HUES6 (cell line): ENCODE data around the gene SLC22A23.

Experiments used
- H3K27ac ChIP-seq: 2 replicates; pipeline ENCODE4 v1.7.0; 2013; ENCODE audit warnings: low read depth, mild to moderate bottlenecking, low read length, inconsistent platforms
- H3K27me3 ChIP-seq: 2 replicates; pipeline ENCODE4 v1.6.1; 2013; ENCODE audit warnings: low read length; ENCODE audit not compliant: control insufficient read depth, insufficient read depth
- H3K36me3 ChIP-seq: 2 replicates; pipeline ENCODE4 v1.6.1; 2013; ENCODE audit warnings: low read length; ENCODE audit not compliant: control insufficient read depth, insufficient read depth
- H3K4me1 ChIP-seq: 2 replicates; pipeline ENCODE4 v1.6.1; 2013; ENCODE audit warnings: low read length; ENCODE audit not compliant: control insufficient read depth, insufficient read depth
- H3K4me3 ChIP-seq: 2 replicates; pipeline ENCODE4 v1.5.1; 2013; ENCODE audit warnings: low read depth, low read length
- H3K9ac ChIP-seq: one replicate; pipeline ENCODE4 v1.6.1; 2013; ENCODE audit warnings: mild to moderate bottlenecking, low read length
- H3K9me3 ChIP-seq: 2 replicates; pipeline ENCODE4 v1.6.1; 2013; ENCODE audit warnings: low read depth, low read length; ENCODE audit not compliant: control insufficient read depth, insufficient read depth

Gene SLC22A23

DNA sequence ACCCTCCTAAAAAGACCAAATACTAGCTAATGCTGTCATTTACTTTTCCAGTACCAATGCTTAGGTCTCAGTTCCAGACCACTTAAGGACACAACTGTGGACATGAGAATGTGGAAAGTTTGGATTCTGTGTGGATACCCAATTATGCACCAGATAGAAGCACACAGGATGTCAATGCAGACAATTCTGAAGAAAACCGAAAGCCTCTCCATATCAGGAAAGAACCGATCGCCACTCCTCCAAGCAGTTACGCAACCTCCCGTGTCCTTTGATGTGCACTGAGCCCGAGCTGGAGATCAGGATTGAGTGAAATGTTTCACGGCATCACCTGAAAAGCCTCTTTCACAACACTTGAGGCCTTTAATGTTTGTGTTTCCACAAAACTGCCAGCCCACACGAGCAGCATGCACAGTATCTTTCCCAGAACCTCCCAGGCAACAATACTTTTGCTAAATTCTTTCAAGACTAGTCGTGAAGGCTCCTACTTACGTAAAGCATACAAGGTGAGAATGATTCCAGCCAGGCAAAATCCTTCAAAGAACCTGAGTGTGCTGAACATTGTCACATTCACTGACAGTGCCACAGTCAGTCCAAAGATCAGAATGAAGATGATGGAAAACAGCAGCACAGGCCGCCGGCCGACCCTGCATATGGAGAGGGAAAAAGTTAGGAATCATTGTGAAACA, 47.0 kb downstream of the SLC22A23 start:
- Histone ChIP-seq H3K27ac (no peak overlapping the region), H3K27me3 (no peaks in the 10 kb centered on the region), H3K9me3 (peaks cover 8% of the 10 kb centered on the region; the same call in 1 of the 2 replicates), H3K9ac (no peak overlapping the region), H3K4me1 (peaks cover 34% of the 10 kb centered on the region), H3K36me3 (peaks cover 16% of the 10 kb centered on the region), H3K4me3 (no peak overlapping the region)

DNA sequence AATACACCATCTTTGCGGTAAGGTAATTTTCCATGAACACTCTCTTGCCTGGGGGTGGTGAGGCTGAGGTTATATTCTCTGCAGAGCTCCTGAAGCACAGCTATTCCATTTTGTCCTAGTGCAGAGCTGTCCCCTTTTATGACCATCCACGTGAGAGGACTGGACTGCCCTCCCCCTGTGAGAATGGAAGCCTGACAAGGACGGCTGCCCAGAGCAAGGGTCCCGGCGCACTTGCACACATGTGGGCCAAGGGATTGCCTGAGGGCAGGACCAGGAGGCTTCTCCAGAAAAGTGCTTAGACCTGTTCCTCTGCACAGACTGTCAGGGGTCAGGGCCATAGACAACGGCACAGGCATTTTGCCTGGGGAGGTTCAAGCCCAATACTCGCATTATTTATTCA, 48.2 kb downstream of the SLC22A23 start:
- Histone ChIP-seq H3K4me1 (peaks cover 32% of the 10 kb centered on the region), H3K27me3 (no peaks in the 10 kb centered on the region), H3K27ac (no peak overlapping the region), H3K36me3 (peaks cover 16% of the 10 kb centered on the region), H3K9ac (no peak overlapping the region), H3K4me3 (no peak overlapping the region), H3K9me3 (peaks cover 8% of the 10 kb centered on the region; the same call in 1 of the 2 replicates)

DNA sequence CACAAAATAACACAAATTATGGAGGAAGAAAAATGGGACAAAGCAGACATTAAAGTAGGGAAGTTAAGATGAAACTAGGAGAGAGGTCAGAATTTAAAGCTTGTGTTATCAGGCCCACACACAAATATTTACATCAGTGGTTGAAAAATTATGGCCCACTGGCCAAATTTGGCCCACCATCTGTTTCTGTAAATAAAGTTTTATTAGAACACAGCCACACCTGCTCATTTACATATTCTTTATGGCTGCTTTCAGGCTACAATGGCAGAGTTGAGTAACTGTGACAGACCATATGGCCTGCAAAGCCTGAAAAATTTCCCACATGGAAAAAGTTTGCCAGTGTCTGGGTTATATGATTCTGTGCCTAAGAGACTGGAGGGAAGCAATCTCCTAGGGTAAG, 49.0 kb downstream of the SLC22A23 start:
- no peaks in the 10 kb centered on the region for H3K27me3 ChIP-seq
- H3K9ac ChIP-seq, result no peak overlapping the region
- H3K9me3 ChIP-seq, result peaks cover 7% of the 10 kb centered on the region; the same call in 1 of the 2 replicates
- no peak overlapping the region for H3K4me3 ChIP-seq
- H3K4me1 ChIP-seq, result peaks cover 41% of the 10 kb centered on the region
- peaks cover 13% of the 10 kb centered on the region for H3K36me3 ChIP-seq
- H3K27ac ChIP-seq, result no peak overlapping the region

DNA sequence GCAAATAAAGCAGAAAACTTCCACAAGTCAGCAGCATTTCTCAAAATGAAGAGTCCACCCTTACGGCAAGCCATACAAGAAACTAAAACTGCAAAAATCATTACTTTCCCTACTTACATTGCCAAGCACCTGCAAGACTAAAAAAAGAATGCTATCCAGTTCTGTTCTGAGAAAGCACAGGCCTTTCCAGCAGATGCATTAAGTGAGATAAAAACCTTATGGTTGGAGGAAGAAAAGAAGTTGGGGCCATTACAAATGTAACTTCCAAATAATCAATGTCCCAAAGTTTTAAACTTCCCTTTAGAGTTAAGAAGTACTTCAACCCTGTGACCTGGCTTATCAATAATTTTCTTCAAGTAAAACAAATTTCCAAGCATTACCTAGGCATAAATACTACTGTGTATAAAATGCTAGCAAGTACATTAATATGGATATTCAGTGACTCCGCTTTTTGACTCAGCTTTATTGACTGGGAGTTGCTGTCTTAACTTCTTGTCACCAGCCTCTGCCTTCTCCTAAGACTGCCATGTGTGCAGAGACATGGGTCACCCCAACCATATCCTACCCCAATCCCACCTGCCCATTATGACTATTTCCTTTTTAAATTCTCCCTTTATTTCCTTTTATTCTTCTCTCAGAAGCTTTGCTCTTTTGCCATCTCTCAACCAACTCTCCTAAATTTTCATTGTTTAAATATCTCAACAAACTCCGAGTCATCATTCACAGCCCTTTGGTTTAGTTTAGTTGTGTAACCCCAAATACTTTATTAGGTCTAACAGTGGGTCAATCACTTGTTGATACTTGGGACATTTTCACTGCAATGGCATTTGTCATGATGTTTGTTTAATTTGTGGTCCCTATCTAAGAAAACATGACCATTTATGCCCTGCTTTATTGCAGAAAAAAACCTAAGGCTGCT, 49.7 kb downstream of the SLC22A23 start:
- Histone ChIP-seq H3K9me3 (no peaks in the 10 kb centered on the region), H3K4me3 (no peak overlapping the region), H3K27me3 (no peaks in the 10 kb centered on the region), H3K27ac (no peak overlapping the region), H3K9ac (no peak overlapping the region), H3K4me1 (peaks cover 46% of the 10 kb centered on the region), H3K36me3 (peaks cover 6% of the 10 kb centered on the region; the same call in 1 of the 2 replicates)

DNA sequence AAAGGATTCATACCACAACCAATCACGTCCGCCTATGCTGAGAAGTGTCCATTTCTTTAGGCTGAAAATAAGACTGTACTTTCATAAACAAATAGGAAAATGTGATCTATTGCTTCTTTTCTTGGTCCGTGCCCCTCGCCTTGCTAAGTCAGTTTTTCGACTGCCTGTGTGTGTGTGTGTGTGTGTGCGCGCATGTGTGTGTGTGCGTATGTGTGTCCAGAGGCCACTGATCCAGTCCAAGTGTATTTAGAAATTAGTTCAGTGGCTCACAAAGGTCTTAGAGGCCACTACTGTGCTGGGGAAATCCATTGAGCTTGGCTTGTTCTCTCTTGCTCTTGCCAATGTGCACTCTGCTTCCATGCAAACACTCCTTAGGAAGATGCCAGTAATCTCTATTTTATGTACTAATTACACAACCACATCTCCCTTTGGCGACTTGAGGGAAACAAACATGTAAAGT, 50.5 kb downstream of the SLC22A23 start:
- Histone ChIP-seq H3K9ac (no peak overlapping the region), H3K9me3 (no peaks in the 10 kb centered on the region), H3K36me3 (peaks cover 3% of the 10 kb centered on the region; the same call in 1 of the 2 replicates), H3K4me3 (no peak overlapping the region), H3K4me1 (peaks cover 46% of the 10 kb centered on the region), H3K27me3 (no peaks in the 10 kb centered on the region), H3K27ac (no peak overlapping the region)

DNA sequence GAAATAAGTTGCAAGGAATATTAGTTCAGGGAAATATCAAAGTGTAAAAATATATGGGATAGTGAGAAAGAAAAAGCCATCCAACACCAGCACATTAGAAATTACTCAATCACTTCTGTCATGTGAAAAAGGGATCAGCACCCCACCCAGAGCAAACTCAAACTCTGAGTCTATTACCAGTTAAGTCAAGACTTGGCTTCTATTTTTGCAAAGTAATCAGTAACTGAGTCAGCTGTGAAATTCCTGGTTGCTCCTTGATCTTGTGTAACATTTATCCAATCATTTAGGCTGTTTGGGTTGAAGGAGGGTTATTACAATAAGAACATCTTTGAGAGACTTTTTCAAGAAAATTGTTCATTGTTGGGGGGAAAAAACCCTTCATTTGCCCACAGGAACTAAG, 51.2 kb downstream of the SLC22A23 start:
- Histone ChIP-seq H3K9ac (no peak overlapping the region), H3K4me3 (no peak overlapping the region), H3K27me3 (no peaks in the 10 kb centered on the region), H3K4me1 (peaks cover 45% of the 10 kb centered on the region), H3K36me3 (peaks cover 3% of the 10 kb centered on the region; the same call in 1 of the 2 replicates), H3K27ac (no peak overlapping the region), H3K9me3 (no peaks in the 10 kb centered on the region)

DNA sequence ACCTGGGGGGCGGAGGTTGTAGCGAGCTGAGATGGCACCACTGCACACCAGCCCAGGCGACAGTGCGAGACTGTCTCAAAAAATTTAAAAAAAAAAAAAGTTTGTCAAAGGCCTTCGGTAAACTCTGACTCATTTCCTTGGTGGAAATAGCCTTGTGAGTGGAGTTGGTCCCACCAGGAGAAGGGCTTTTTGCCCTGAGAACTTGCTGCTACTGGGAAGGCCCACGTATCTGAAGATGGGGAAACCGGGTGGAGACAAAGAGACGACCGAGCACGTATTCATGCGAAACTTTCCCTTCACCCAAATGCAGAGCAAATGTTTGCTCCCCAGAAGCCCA, 51.7 kb downstream of the SLC22A23 start:
- Histone ChIP-seq H3K27me3 (no peaks in the 10 kb centered on the region), H3K9me3 (no peaks in the 10 kb centered on the region), H3K36me3 (peaks cover 3% of the 10 kb centered on the region; the same call in 1 of the 2 replicates), H3K27ac (no peak overlapping the region), H3K9ac (no peak overlapping the region), H3K4me1 (peaks cover 39% of the 10 kb centered on the region), H3K4me3 (no peak overlapping the region)

DNA sequence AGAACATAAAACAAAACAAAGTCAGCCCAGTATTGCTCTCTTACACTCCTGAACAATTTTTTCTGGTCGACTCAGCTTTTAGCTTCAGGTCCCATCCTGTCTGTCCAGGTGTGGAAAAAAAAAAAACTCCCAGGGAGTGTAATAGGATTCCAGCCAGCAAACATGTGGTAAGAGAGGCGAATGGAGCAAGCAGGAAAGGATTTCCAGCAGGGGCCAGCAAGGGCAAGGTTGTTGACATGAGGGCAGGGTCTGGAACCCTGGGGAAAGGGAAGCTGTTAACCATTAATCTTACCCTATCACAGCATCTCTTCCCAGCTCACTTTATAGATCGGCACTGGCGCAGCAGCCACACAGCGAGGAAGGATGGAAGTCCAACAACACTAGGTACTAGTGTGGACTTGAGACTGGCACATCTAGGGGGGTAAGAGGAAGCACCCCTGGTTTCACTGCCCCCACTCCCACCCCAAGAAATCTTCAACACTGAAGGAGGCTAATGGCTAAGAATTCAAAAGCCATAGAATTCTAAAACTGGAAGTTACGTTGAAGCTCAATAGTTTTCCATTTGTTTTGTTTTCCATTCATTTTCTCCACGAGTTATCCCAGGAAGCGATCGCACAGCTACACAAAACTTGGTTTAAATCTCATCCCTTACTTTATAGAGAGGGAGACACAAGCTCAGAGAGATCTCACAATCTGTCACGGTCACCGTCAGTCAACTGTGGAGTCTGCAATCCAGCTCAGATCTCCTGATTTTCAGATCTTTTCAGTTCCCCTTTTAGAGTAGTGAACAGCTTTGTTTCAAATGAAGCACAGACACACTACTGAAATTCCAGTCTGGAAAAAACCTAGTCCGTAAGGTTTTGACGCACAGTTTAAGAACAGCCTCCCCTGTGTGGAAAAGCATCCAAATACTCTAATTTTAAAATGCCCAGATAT, 53.3 kb downstream of the SLC22A23 start:
- H3K4me1 ChIP-seq, result peaks cover 23% of the 10 kb centered on the region
- H3K9ac ChIP-seq, result no peak overlapping the region
- peaks cover 3% of the 10 kb centered on the region; the same call in 1 of the 2 replicates for H3K36me3 ChIP-seq
- H3K27ac ChIP-seq, result no peak overlapping the region
- no peak overlapping the region for H3K4me3 ChIP-seq
- no peaks in the 10 kb centered on the region for H3K9me3 ChIP-seq
- H3K27me3 ChIP-seq, result no peaks in the 10 kb centered on the region

DNA sequence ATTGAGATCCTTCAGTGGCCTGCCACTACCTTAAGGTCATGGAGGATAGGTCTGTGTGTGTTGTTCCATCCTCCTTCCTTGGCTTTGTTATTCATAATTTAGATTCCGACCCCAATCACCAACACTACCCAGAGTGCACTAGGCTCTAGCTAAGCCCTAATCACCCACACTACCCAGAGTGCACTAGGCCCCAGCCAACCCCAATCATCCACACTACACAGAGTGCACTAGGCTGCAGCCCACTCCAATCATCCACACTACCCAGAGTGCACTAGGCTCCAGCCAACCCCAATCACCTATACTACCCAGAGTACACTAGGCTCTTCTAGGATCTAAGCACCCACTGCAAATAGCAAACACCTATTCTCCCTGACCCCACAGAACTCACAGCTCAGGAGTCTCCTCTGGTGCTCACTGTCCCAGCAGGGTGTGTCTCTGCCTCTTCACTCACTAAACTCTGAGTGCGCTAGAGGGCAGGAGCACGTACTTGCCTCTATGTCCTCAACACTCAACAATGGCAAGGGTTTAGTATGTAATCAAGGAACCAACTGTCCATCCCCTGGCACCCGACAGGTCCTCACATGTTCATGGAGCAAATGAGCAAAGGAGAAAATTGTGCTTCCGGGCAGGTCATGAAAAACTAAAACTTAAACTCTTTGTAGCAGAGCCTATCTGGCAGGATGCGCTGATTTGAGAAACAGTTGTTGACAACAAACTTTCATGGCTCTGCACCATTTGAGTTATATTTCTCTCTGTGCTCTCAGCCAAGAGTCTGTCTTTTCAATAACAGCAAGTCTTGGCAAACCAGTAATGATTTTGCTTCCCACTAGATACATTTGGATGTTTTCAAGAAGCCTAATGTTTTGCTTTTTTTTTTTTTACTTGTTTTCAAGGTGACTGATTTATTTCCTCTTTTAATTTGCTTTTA, 54.3 kb downstream of the SLC22A23 start:
- no peaks in the 10 kb centered on the region for H3K36me3 ChIP-seq
- peaks cover 19% of the 10 kb centered on the region for H3K4me1 ChIP-seq
- H3K9me3 ChIP-seq, result no peaks in the 10 kb centered on the region
- H3K27me3 ChIP-seq, result no peaks in the 10 kb centered on the region
- H3K27ac ChIP-seq, result no peak overlapping the region
- no peak overlapping the region for H3K4me3 ChIP-seq
- no peak overlapping the region for H3K9ac ChIP-seq

DNA sequence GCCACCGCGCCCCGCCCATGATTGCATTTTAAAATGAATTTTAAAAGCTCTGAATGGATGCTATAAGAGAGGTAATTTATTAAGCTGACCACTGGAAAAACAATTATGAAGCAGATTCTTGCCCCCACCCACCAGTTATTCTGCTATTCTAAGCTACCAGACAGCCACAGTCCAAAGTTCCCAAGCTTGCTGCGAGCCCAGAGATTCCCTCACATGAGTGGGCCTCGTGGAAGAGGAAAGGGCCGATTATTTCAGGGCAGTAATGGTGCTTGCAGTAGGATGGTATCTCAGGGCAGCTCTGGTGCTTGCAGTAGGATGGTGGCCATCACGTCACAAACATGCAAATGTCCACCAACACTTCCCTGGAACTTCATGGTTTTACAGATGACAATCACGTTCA, 56.7 kb downstream of the SLC22A23 start:
- no peaks in the 10 kb centered on the region for H3K36me3 ChIP-seq
- H3K9me3 ChIP-seq, result no peaks in the 10 kb centered on the region
- no peak overlapping the region for H3K9ac ChIP-seq
- no peaks in the 10 kb centered on the region for H3K27me3 ChIP-seq
- H3K27ac ChIP-seq, result no peak overlapping the region
- H3K4me1 ChIP-seq, result peaks cover 19% of the 10 kb centered on the region
- H3K4me3 ChIP-seq, result no peak overlapping the region
